Measurements from ENCODE around the gene STK31.

- TF ChIP-seq CTCF (IDR thresholded peaks at IDR 0.05; ENCODE audit: insufficient read depth, low read length) (no peak), POLR2AphosphoS5 (IDR thresholded peaks at IDR 0.05; ENCODE audit: low read depth) (no peak)
These were observed 7.8 kb downstream of the STK31 start for GRCh38 chr7:23717788-23718187.

All from HL-60 (cell line).